IPS-11a (cell line): Measurements from ENCODE around the gene KIAA0825.

Experiments
- H3K4me3 ChIP-seq: one replicate; pipeline ENCODE4 v1.5.1; 2013; ENCODE audit warnings: low read depth, low read length, control low read depth

Gene KIAA0825

GRCh38 chr5:94508461-94509148 is 109.8 kb downstream of the KIAA0825 start:
- H3K4me3 ChIP-seq = no peak overlapping the region

GRCh38 chr5:94505327-94506068 is 112.9 kb downstream of the KIAA0825 start:
- H3K4me3 ChIP-seq = no peak overlapping the region

GRCh38 chr5:94503677-94504076 is 114.7 kb downstream of the KIAA0825 start:
- no peak overlapping the region for H3K4me3 ChIP-seq

GRCh38 chr5:94501365-94501764 is 117.0 kb downstream of the KIAA0825 start:
- H3K4me3 ChIP-seq = no peak overlapping the region

- H3K4me3 ChIP-seq = no peak overlapping the region
Observed at GRCh38 chr5:94499806-94500205, 118.6 kb downstream of the KIAA0825 start.

GRCh38 chr5:94498199-94498598 is 120.2 kb downstream of the KIAA0825 start:
- no peak overlapping the region for H3K4me3 ChIP-seq

- H3K4me3 ChIP-seq = no peak overlapping the region
Observed at GRCh38 chr5:94485067-94485466, 133.3 kb downstream of the KIAA0825 start.

GRCh38 chr5:94481059-94481458 is 137.3 kb downstream of the KIAA0825 start:
- no peak overlapping the region for H3K4me3 ChIP-seq

GRCh38 chr5:94480486-94480885 is 137.9 kb downstream of the KIAA0825 start:
- no peak overlapping the region for H3K4me3 ChIP-seq

GRCh38 chr5:94473936-94474335 is 144.5 kb downstream of the KIAA0825 start:
- no peak overlapping the region for H3K4me3 ChIP-seq

GRCh38 chr5:94471521-94471920 is 146.9 kb downstream of the KIAA0825 start:
- no peak overlapping the region for H3K4me3 ChIP-seq

GRCh38 chr5:94470802-94471201 is 147.6 kb downstream of the KIAA0825 start:
- no peak overlapping the region for H3K4me3 ChIP-seq

GRCh38 chr5:94469894-94470329 is 148.5 kb downstream of the KIAA0825 start:
- no peak overlapping the region for H3K4me3 ChIP-seq

- no peak overlapping the region for H3K4me3 ChIP-seq
Observed at GRCh38 chr5:94467954-94468930, 150.2 kb downstream of the KIAA0825 start.

- H3K4me3 ChIP-seq = no peak overlapping the region
Observed at GRCh38 chr5:94467346-94467953, 151.0 kb downstream of the KIAA0825 start.

- H3K4me3 ChIP-seq = no peak overlapping the region
Observed at GRCh38 chr5:94463739-94464138, 154.7 kb downstream of the KIAA0825 start.

- H3K4me3 ChIP-seq = no peak overlapping the region
Observed at GRCh38 chr5:94461131-94461530, 157.3 kb downstream of the KIAA0825 start.

- no peak overlapping the region for H3K4me3 ChIP-seq
Observed at GRCh38 chr5:94459915-94460314, 158.5 kb downstream of the KIAA0825 start.

GRCh38 chr5:94457788-94458187 is 160.6 kb downstream of the KIAA0825 start:
- no peak overlapping the region for H3K4me3 ChIP-seq

- no peak overlapping the region for H3K4me3 ChIP-seq
Observed at GRCh38 chr5:94445726-94446125, 172.7 kb downstream of the KIAA0825 start.

GRCh38 chr5:94442991-94443390 is 175.4 kb downstream of the KIAA0825 start:
- no peak overlapping the region for H3K4me3 ChIP-seq
